GM23338 (cell line): ENCODE measurements around the gene ITGB1BP1.

Experiments used
- CREB1 ChIP-seq: fragments of 250-450 bp; sonication (Bioruptor Pico); IDR thresholded peaks from 2 replicates; pipeline ENCODE4 v1.5.0; 2020; ENCODE audit warnings: low read depth, mild to moderate bottlenecking, moderate library complexity
- ETS1 ChIP-seq: IDR thresholded peaks from 2 replicates; pipeline ENCODE4 v1.6.1; 2016; ENCODE audit warnings: antibody characterized with exemption
- EZH2 ChIP-seq: fragments of 200-600 bp; sonication (generic); IDR thresholded peaks from one replicate; pipeline ENCODE4 v1.8.0; 2017; ENCODE audit warnings: antibody characterized with exemption, mild to moderate bottlenecking, low read depth; ENCODE audit not compliant: unreplicated experiment
- EZH2phosphoT487 ChIP-seq: fragments of 200-600 bp; sonication (generic); IDR thresholded peaks from one replicate; pipeline ENCODE4 v1.8.1; 2018; ENCODE audit warnings: antibody characterized with exemption; ENCODE audit not compliant: unreplicated experiment
- JUNB ChIP-seq: IDR thresholded peaks from one replicate; pipeline ENCODE4 v1.6.1; 2016; ENCODE audit warnings: antibody characterized with exemption; ENCODE audit not compliant: unreplicated experiment
- NANOG ChIP-seq: IDR thresholded peaks from 2 replicates; pipeline ENCODE4 v1.6.1; 2016; ENCODE audit warnings: antibody characterized with exemption, borderline replicate concordance
- POLR2AphosphoS5 ChIP-seq: IDR thresholded peaks from 2 replicates; pipeline ENCODE4 v1.6.1; 2016; ENCODE audit warnings: antibody characterized with exemption, low read depth
- REST ChIP-seq: IDR thresholded peaks from one replicate; pipeline ENCODE4 v1.6.1; 2018; ENCODE audit warnings: antibody characterized with exemption; ENCODE audit not compliant: unreplicated experiment
- STAT1 ChIP-seq: IDR thresholded peaks from one replicate; pipeline ENCODE4 v1.6.1; 2016; ENCODE audit warnings: antibody characterized with exemption; ENCODE audit not compliant: unreplicated experiment
- ZNF114 ChIP-seq: fragments of 250-450 bp; sonication (Bioruptor Pico); IDR thresholded peaks from 2 replicates; pipeline ENCODE4 v1.5.0; 2020; ENCODE audit warnings: mild to moderate bottlenecking, moderate library complexity
- TF ChIP-seq, protein P1 (sequence below), 2 experiments: fragments of 200-600 bp in 1 of 2; sonication (generic) in 1 of 2; conservative IDR thresholded peaks; 2 replicates each; pipeline versions ENCODE4 v1.5.1 to v1.6.1; 2016 to 2017; ENCODE audit warnings: antibody characterized with exemption in 2 of 2, low read depth in 2 of 2, mild to moderate bottlenecking in 2 of 2, moderate library complexity in 1 of 2
- TF ChIP-seq, protein P2 (sequence below): fragments of 250-450 bp; sonication (Bioruptor Pico); IDR thresholded peaks from 2 replicates; pipeline ENCODE4 v1.5.0; 2020; ENCODE audit warnings: mild to moderate bottlenecking, moderate library complexity

- TF ChIP-seq, protein P1, sequence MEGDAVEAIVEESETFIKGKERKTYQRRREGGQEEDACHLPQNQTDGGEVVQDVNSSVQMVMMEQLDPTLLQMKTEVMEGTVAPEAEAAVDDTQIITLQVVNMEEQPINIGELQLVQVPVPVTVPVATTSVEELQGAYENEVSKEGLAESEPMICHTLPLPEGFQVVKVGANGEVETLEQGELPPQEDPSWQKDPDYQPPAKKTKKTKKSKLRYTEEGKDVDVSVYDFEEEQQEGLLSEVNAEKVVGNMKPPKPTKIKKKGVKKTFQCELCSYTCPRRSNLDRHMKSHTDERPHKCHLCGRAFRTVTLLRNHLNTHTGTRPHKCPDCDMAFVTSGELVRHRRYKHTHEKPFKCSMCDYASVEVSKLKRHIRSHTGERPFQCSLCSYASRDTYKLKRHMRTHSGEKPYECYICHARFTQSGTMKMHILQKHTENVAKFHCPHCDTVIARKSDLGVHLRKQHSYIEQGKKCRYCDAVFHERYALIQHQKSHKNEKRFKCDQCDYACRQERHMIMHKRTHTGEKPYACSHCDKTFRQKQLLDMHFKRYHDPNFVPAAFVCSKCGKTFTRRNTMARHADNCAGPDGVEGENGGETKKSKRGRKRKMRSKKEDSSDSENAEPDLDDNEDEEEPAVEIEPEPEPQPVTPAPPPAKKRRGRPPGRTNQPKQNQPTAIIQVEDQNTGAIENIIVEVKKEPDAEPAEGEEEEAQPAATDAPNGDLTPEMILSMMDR (conservative IDR thresholded peaks at IDR 0.05; ENCODE audit: low read depth in 2 of 2) = no peak
- TF ChIP-seq EZH2 = no peak
- no peak for TF ChIP-seq JUNB
- no peak for TF ChIP-seq POLR2AphosphoS5
- no peak for TF ChIP-seq EZH2phosphoT487
- TF ChIP-seq REST = no peak
- no peak for TF ChIP-seq CREB1 (CRISPR knock-in tag)
- TF ChIP-seq, protein P2, sequence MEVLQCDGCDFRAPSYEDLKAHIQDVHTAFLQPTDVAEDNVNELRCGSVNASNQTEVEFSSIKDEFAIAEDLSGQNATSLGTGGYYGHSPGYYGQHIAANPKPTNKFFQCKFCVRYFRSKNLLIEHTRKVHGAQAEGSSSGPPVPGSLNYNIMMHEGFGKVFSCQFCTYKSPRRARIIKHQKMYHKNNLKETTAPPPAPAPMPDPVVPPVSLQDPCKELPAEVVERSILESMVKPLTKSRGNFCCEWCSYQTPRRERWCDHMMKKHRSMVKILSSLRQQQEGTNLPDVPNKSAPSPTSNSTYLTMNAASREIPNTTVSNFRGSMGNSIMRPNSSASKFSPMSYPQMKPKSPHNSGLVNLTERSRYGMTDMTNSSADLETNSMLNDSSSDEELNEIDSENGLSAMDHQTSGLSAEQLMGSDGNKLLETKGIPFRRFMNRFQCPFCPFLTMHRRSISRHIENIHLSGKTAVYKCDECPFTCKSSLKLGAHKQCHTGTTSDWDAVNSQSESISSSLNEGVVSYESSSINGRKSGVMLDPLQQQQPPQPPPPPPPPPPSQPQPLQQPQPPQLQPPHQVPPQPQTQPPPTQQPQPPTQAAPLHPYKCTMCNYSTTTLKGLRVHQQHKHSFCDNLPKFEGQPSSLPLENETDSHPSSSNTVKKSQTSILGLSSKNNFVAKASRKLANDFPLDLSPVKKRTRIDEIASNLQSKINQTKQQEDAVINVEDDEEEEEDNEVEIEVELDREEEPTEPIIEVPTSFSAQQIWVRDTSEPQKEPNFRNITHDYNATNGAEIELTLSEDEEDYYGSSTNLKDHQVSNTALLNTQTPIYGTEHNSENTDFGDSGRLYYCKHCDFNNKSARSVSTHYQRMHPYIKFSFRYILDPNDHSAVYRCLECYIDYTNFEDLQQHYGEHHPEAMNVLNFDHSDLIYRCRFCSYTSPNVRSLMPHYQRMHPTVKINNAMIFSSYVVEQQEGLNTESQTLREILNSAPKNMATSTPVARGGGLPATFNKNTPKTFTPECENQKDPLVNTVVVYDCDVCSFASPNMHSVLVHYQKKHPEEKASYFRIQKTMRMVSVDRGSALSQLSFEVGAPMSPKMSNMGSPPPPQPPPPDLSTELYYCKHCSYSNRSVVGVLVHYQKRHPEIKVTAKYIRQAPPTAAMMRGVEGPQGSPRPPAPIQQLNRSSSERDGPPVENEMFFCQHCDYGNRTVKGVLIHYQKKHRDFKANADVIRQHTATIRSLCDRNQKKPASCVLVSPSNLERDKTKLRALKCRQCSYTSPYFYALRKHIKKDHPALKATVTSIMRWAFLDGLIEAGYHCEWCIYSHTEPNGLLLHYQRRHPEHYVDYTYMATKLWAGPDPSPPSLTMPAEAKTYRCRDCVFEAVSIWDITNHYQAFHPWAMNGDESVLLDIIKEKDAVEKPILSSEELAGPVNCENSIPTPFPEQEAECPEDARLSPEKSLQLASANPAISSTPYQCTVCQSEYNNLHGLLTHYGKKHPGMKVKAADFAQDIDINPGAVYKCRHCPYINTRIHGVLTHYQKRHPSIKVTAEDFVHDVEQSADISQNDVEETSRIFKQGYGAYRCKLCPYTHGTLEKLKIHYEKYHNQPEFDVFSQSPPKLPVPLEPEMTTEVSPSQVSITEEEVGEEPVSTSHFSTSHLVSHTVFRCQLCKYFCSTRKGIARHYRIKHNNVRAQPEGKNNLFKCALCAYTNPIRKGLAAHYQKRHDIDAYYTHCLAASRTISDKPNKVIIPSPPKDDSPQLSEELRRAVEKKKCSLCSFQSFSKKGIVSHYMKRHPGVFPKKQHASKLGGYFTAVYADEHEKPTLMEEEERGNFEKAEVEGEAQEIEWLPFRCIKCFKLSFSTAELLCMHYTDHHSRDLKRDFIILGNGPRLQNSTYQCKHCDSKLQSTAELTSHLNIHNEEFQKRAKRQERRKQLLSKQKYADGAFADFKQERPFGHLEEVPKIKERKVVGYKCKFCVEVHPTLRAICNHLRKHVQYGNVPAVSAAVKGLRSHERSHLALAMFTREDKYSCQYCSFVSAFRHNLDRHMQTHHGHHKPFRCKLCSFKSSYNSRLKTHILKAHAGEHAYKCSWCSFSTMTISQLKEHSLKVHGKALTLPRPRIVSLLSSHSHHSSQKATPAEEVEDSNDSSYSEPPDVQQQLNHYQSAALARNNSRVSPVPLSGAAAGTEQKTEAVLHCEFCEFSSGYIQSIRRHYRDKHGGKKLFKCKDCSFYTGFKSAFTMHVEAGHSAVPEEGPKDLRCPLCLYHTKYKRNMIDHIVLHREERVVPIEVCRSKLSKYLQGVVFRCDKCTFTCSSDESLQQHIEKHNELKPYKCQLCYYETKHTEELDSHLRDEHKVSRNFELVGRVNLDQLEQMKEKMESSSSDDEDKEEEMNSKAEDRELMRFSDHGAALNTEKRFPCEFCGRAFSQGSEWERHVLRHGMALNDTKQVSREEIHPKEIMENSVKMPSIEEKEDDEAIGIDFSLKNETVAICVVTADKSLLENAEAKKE = no peak
- no peak for TF ChIP-seq NANOG
- TF ChIP-seq ZNF114 = no peak
- no peak for TF ChIP-seq ETS1
- TF ChIP-seq STAT1 = no peak
These were observed 39.0 kb upstream of the ITGB1BP1 start for GRCh38 chr2:9462313-9462712.
